ENCODE measurements around the gene TBC1D10A. TPM values are rescaled to one million over a fixed set of nuclear protein-coding genes. Genes with fewer than 3 reads are reported as not detected.

TBC1D10A gene
- total RNA-seq, 1 donor from 2014 or later, result 32.7 TPM

DNA sequence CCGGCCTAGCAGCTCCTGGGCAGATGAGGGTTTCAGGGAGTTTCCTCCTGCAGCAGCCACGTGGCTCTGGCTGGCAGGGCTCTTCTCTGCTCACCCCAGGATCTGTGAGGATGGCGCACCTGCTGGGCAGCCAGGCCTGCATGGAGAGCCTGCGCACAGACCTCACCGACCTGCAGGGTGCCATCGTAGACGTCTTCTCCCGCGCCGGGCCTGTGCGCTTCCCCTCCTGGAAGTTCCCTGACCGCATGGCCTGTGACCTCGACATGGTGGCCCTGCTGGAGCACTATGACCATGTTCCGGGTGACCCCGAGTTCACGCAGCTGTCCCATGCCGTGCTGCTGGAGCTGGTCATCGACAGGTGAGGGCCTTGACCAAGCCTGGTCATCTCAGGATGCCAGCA lies 39.1 kb upstream of the TBC1D10A start:
- TF ChIP-seq EZH2 (IDR thresholded peaks at IDR 0.05; ENCODE audit: insufficient read depth, low read length), result no peak
- no peak for TF ChIP-seq CTCF (IDR thresholded peaks at IDR 0.05; ENCODE audit: insufficient read depth, low read depth, low read length)
- H3K27me3 Mint-ChIP-seq (ENCODE audit: low read depth, unreplicated experiment), result no peaks in the 10 kb centered on the region

GRCh38 chr22:30362651-30363281 lies 36.0 kb upstream of the TBC1D10A start:
- Histone ChIP-seq H2AFZ (ENCODE audit: low read depth, low read length) (no peak overlapping the region), H3K9ac (ENCODE audit: low read length) (no peak overlapping the region), H3K4me2 (ENCODE audit: low read length) (no peak overlapping the region), H3K36me3 (ENCODE audit: insufficient read depth, low read length) (no peaks in the 10 kb centered on the region), H3K79me2 (ENCODE audit: insufficient read depth, low read length) (no peaks in the 10 kb centered on the region), H3K27ac (ENCODE audit: low read depth, low read length) (no peak overlapping the region), H3K9me3 (ENCODE audit: insufficient read depth, low read depth, low read length) (no peaks in the 10 kb centered on the region), H3K4me1 (ENCODE audit: insufficient read depth, low read length) (no peaks in the 10 kb centered on the region), H3K27me3 (ENCODE audit: insufficient read depth, low read length) (no peaks in the 10 kb centered on the region), H3K4me3 (ENCODE audit: insufficient read depth, low read depth, low read length) (no peak overlapping the region), H4K20me1 (ENCODE audit: insufficient read depth, low read length) (no peaks in the 10 kb centered on the region)
- no peak for FAIRE-seq
- no peaks in the 10 kb centered on the region for H3K4me1 Mint-ChIP-seq (ENCODE audit: low read depth, unreplicated experiment)
- H3K36me3 Mint-ChIP-seq (ENCODE audit: low read depth, unreplicated experiment), result peaks cover 9% of the 10 kb centered on the region
- H3K4me3 Mint-ChIP-seq (ENCODE audit: unreplicated experiment), result no peak overlapping the region
- TF ChIP-seq CTCF (IDR thresholded peaks at IDR 0.05; ENCODE audit: insufficient read depth, low read depth, low read length), result no peak
- TF ChIP-seq EZH2 (IDR thresholded peaks at IDR 0.05; ENCODE audit: insufficient read depth, low read length), result no peak
- H3K9me3 Mint-ChIP-seq (ENCODE audit: unreplicated experiment), result no peaks in the 10 kb centered on the region
- H3K27ac Mint-ChIP-seq (ENCODE audit: unreplicated experiment), result no peak overlapping the region
- DNase-seq (ENCODE audit: low read depth), result no peak
- H3K27me3 Mint-ChIP-seq (ENCODE audit: low read depth, unreplicated experiment), result no peaks in the 10 kb centered on the region

More for the DNA sequence above, 39.1 kb upstream of the TBC1D10A start:
- no peaks in the 10 kb centered on the region for H4K20me1 ChIP-seq (ENCODE audit: insufficient read depth, low read length)
- no peak overlapping the region for H3K4me3 ChIP-seq (ENCODE audit: insufficient read depth, low read depth, low read length)
- no peak for FAIRE-seq
- Mint-ChIP-seq H3K27ac (ENCODE audit: unreplicated experiment) (no peak overlapping the region), H3K36me3 (ENCODE audit: low read depth, unreplicated experiment) (peaks cover 11% of the 10 kb centered on the region), H3K9me3 (ENCODE audit: unreplicated experiment) (no peaks in the 10 kb centered on the region), H3K4me1 (ENCODE audit: low read depth, unreplicated experiment) (no peaks in the 10 kb centered on the region), H3K4me3 (ENCODE audit: unreplicated experiment) (no peak overlapping the region)
- no peak overlapping the region for H2AFZ ChIP-seq (ENCODE audit: low read depth, low read length)
- H3K27me3 ChIP-seq (ENCODE audit: insufficient read depth, low read length), result no peaks in the 10 kb centered on the region
- H3K9ac ChIP-seq (ENCODE audit: low read length), result no peak overlapping the region
- H3K9me3 ChIP-seq (ENCODE audit: insufficient read depth, low read depth, low read length), result no peaks in the 10 kb centered on the region
- H3K36me3 ChIP-seq (ENCODE audit: insufficient read depth, low read length), result no peaks in the 10 kb centered on the region
- no peak overlapping the region for H3K27ac ChIP-seq (ENCODE audit: low read depth, low read length)
- H3K79me2 ChIP-seq (ENCODE audit: insufficient read depth, low read length), result no peaks in the 10 kb centered on the region
- DNase-seq (ENCODE audit: low read depth), result no peak
- H3K4me2 ChIP-seq (ENCODE audit: low read length), result no peak overlapping the region
- no peaks in the 10 kb centered on the region for H3K4me1 ChIP-seq (ENCODE audit: insufficient read depth, low read length)

DNA sequence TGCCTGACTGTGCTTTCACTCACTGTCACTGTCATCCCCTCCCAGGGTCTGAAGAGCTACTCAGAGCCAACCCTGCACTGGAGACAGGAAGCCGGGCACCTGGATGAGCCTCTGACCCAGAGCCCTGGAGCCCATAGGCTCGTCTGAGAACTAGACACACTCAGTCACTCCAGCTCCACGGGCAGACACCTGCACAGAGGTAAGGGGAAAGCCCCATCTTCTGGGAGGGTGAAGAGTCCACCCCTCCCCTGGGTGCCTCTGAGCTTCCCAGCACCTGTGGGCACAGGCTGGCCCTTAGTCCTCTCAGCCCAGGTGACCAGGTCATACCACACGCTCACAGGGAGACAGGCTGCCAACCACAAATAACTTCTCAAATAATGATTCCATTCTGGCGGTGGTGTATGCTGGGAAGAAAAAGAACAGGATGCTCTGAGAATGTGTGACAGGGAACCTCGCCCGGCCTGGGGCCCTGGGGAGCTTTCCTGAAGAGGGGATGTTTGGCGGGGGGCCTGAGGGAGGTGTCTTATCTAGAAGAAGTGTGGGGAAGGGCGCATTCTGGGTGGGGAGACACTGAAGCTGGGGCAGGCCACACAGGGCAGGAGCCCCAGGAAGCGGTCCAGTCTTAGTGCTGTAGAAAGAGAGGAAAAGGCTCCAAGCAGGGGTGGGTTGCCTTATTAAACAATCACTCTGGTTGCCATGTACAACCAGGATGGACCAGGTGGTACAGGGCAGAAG lies 35.3 kb upstream of the TBC1D10A start:
- H3K27ac Mint-ChIP-seq (ENCODE audit: unreplicated experiment), result no peak overlapping the region
- no peak overlapping the region for H3K4me3 Mint-ChIP-seq (ENCODE audit: unreplicated experiment)

More for the DNA sequence above, 35.3 kb upstream of the TBC1D10A start:
- Histone ChIP-seq H3K27me3 (ENCODE audit: insufficient read depth, low read length) (no peaks in the 10 kb centered on the region), H3K4me2 (ENCODE audit: low read length) (no peak overlapping the region), H3K27ac (ENCODE audit: low read depth, low read length) (no peak overlapping the region), H3K79me2 (ENCODE audit: insufficient read depth, low read length) (no peaks in the 10 kb centered on the region), H2AFZ (ENCODE audit: low read depth, low read length) (no peak overlapping the region), H3K36me3 (ENCODE audit: insufficient read depth, low read length) (no peaks in the 10 kb centered on the region), H3K4me1 (ENCODE audit: insufficient read depth, low read length) (no peaks in the 10 kb centered on the region), H3K9ac (ENCODE audit: low read length) (no peak overlapping the region), H3K9me3 (ENCODE audit: insufficient read depth, low read depth, low read length) (no peaks in the 10 kb centered on the region), H4K20me1 (ENCODE audit: insufficient read depth, low read length) (no peaks in the 10 kb centered on the region), H3K4me3 (ENCODE audit: insufficient read depth, low read depth, low read length) (no peak overlapping the region)
- FAIRE-seq (no peak), DNase-seq (ENCODE audit: low read depth) (no peak)
- H3K36me3 Mint-ChIP-seq (ENCODE audit: low read depth, unreplicated experiment), result peaks cover 9% of the 10 kb centered on the region
- H3K4me1 Mint-ChIP-seq (ENCODE audit: low read depth, unreplicated experiment), result no peaks in the 10 kb centered on the region
- TF ChIP-seq EZH2 (IDR thresholded peaks at IDR 0.05; ENCODE audit: insufficient read depth, low read length) (no peak), CTCF (IDR thresholded peaks at IDR 0.05; ENCODE audit: insufficient read depth, low read depth, low read length) (no peak)
- H3K9me3 Mint-ChIP-seq (ENCODE audit: unreplicated experiment), result no peaks in the 10 kb centered on the region
- H3K27me3 Mint-ChIP-seq (ENCODE audit: low read depth, unreplicated experiment), result no peaks in the 10 kb centered on the region

Measured in astrocyte (in vitro differentiated cells and primary cell).